ENCODE data around the gene STK39.

DNA sequence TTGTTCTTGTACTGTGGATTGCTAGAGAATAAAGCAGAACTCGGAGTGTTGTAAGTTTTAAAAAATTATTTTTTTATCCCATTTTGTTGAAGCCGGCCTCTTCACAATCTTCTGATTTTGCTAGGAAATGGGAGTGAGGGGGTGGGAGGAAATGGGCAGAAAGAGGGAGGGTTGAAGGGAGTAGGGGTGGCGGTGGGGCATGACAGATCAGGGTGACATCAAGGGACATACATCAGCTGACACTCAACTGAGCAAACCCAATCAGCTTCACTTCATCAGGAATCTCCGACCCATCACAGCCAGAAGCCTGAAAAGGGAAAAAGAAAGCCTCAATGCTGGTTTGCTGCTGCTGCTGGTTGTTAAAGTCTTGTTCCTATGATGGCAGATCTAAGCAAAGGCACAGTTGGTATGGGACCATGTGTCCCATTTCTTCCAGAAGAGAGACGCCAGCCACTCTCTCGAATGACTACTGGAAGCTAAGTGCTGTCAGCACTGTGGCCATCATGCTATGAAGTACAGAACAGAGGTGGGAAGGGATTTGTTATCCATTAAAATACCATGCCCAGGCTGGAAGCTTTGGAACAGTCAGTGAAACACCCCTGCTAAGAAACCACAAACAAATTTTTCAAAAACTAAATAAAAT is 292.0 kb downstream of the STK39 start:
- TF ChIP-seq, protein P1, sequence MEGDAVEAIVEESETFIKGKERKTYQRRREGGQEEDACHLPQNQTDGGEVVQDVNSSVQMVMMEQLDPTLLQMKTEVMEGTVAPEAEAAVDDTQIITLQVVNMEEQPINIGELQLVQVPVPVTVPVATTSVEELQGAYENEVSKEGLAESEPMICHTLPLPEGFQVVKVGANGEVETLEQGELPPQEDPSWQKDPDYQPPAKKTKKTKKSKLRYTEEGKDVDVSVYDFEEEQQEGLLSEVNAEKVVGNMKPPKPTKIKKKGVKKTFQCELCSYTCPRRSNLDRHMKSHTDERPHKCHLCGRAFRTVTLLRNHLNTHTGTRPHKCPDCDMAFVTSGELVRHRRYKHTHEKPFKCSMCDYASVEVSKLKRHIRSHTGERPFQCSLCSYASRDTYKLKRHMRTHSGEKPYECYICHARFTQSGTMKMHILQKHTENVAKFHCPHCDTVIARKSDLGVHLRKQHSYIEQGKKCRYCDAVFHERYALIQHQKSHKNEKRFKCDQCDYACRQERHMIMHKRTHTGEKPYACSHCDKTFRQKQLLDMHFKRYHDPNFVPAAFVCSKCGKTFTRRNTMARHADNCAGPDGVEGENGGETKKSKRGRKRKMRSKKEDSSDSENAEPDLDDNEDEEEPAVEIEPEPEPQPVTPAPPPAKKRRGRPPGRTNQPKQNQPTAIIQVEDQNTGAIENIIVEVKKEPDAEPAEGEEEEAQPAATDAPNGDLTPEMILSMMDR (conservative IDR thresholded peaks at IDR 0.05) = no peak
- TF ChIP-seq ZFX (IDR thresholded peaks at IDR 0.05) = no peak

Data from C4-2B (cell line).